ENCODE data around the gene SYT8.

Gene SYT8

DNA sequence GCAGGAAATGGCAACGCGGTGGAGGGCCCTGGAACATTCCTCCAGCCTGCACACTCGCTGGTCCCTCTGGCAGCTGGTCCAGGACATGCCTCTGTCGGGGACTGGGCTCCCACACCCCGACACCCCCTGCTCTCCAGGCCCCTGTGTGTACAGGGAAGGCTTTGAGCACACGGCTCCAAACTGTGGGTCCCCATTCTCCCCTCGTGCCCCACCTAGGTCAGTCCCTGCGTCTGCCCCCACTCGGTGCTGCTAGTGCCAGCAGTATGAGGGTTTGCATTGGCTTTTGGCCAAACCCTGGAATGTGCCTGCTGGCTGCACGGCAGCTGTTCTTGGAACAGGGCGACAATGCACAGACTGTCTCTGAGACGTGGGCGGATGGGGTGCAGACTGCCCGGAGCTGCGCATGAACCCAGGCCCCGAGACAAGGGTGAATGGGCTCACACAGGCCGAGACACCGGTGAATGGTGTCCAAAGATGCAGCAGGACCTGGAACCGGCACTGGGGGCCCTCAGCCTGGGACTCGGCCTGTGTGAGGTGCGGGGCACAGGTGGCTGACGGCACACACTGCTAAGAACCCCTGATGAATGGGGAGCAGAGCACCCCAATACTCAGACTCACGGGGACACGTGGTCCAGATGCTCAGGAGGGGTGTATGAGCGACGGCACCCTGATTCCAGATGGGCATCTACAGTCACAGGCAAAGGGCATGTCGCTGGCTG lies 7.5 kb upstream of the SYT8 start:
- Histone ChIP-seq H3K27ac (ENCODE audit: low read depth, low read length, severe bottlenecking) (no peak overlapping the region), H3K9me3 (ENCODE audit: control insufficient read depth, low read length) (no peaks in the 10 kb centered on the region), H3K4me3 (ENCODE audit: extremely low read depth, insufficient read depth, low read length, poor library complexity, severe bottlenecking) (no peak overlapping the region), H3K36me3 (ENCODE audit: control insufficient read depth, insufficient read depth, low read length) (no peaks in the 10 kb centered on the region), H3K4me1 (ENCODE audit: control insufficient read depth, insufficient read depth, low read length, poor library complexity, severe bottlenecking) (peaks cover 13% of the 10 kb centered on the region)
- WGBS, 2 experiments (ENCODE audit: insufficient coverage in 2 of 2), result 94 to 97% methylated on average over 25 to 26 of the region's 27 CpGs

DNA sequence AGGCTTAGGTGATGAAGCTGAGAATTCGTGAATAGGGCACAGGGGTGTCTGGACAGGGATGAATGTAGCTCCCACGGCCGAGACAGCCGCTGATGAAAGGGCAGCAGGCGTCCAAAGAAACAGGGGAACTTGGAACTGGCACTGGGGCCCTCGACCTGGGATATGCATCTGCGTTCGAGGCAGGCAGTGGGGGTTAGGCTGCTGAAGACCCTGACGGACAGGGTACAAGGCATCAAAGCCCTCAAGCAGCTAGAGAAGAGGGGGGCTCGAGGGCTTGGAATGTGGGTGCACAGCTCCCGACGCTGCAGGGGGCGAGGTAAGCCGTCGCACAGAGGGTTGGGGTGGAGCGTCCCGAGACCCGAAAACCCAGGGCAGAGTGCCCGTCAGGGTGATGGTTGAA lies 6.9 kb upstream of the SYT8 start:
- H3K36me3 ChIP-seq (ENCODE audit: control insufficient read depth, insufficient read depth, low read length), result no peaks in the 10 kb centered on the region
- H3K4me3 ChIP-seq (ENCODE audit: extremely low read depth, insufficient read depth, low read length, poor library complexity, severe bottlenecking), result no peak overlapping the region
- H3K9me3 ChIP-seq (ENCODE audit: control insufficient read depth, low read length), result no peaks in the 10 kb centered on the region
- H3K4me1 ChIP-seq (ENCODE audit: control insufficient read depth, insufficient read depth, low read length, poor library complexity, severe bottlenecking), result peaks cover 13% of the 10 kb centered on the region
- 89 to 94% methylated on average over 16 to 19 of the region's 19 CpGs for WGBS, 2 experiments (ENCODE audit: insufficient coverage in 2 of 2)
- H3K27ac ChIP-seq (ENCODE audit: low read depth, low read length, severe bottlenecking), result no peak overlapping the region

DNA sequence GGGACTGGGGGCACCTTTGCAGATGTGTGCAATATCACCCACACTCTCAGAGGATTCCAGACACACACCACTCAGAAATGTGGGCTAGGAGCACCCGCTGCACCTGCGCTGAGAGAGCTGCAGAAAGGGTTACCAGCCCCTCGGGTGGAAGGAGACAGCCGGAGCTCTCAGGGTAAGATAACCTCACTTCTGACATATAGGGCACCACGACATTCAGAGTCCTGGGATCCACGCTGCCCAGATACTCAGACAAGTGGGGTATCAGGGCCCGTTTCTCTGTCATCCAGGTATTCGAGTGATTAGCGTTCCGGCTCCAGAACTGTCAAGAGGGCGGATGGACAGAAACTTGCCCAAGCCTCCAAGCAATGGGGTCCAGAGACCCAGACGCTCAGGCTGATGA lies 6.2 kb upstream of the SYT8 start:
- peaks cover 13% of the 10 kb centered on the region for H3K4me1 ChIP-seq (ENCODE audit: control insufficient read depth, insufficient read depth, low read length, poor library complexity, severe bottlenecking)
- no peak overlapping the region for H3K27ac ChIP-seq (ENCODE audit: low read depth, low read length, severe bottlenecking)
- no peaks in the 10 kb centered on the region for H3K9me3 ChIP-seq (ENCODE audit: control insufficient read depth, low read length)
- H3K4me3 ChIP-seq (ENCODE audit: extremely low read depth, insufficient read depth, low read length, poor library complexity, severe bottlenecking), result no peak overlapping the region
- H3K36me3 ChIP-seq (ENCODE audit: control insufficient read depth, insufficient read depth, low read length), result no peaks in the 10 kb centered on the region
- 88 to 90% methylated on average over 4 to 11 of the region's 12 CpGs for WGBS, 2 experiments (ENCODE audit: insufficient coverage in 2 of 2)

DNA sequence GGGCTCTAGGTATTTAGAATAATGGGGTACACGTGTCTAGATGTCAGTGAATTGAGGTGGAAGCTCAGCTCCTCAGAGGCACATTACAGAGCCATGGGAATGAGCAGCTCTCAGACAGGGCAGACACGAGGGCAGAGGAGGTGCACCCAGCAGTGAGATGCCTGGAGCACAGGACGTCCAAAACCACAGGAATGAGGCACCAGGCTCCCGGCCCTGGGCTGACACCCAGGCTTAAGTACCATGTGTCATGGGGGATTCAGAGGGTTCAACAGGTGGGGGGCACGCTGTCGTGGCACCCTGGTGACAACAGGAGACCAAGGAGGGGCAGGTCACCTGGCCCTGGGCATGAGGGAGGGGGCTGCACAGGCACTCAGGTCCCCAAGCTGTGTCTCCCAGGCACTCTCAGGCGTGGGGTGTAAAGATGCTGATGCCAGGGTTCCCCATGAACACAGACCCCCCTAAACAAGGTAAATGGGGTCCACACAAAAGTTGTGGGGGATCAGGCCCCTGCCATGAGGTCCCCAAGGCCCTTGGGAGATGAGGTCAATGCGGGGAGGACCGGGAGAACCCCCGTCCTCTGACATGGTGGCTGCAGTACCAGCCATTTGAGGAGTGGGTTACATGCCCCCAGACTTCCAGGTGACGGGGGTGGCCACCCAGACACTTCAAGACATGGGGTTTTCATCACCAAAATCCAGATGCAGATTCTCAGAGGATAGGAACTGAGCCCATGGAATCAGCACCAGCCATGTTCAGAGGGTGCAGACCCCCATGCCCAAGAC lies 5.6 kb upstream of the SYT8 start:
- no peaks in the 10 kb centered on the region for H3K36me3 ChIP-seq (ENCODE audit: control insufficient read depth, insufficient read depth, low read length)
- no peaks in the 10 kb centered on the region for H3K9me3 ChIP-seq (ENCODE audit: control insufficient read depth, low read length)
- H3K4me1 ChIP-seq (ENCODE audit: control insufficient read depth, insufficient read depth, low read length, poor library complexity, severe bottlenecking), result peaks cover 13% of the 10 kb centered on the region
- H3K4me3 ChIP-seq (ENCODE audit: extremely low read depth, insufficient read depth, low read length, poor library complexity, severe bottlenecking), result no peak overlapping the region
- H3K27ac ChIP-seq (ENCODE audit: low read depth, low read length, severe bottlenecking), result no peak overlapping the region
- WGBS, 2 experiments (ENCODE audit: insufficient coverage in 2 of 2), result 75 to 77% methylated on average over 10 to 11 of the region's 11 CpGs

DNA sequence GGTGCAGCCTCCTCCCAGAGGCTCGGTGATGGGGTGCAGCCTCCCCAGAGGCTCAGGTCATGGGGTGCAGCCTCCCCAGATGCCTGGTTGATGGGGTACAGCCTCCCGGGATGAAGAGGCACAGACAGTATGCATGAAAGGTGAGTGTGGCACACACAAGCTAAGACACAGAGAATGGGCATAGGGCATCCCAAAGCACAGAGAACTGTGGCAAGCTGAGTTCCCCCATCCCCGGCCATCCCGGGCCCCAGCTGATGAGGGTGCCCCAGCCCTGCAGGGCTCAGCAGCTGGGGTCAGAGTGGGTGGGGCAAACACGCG lies 4.8 kb upstream of the SYT8 start:
- Histone ChIP-seq H3K4me1 (ENCODE audit: control insufficient read depth, insufficient read depth, low read length, poor library complexity, severe bottlenecking) (peaks cover 13% of the 10 kb centered on the region), H3K27ac (ENCODE audit: low read depth, low read length, severe bottlenecking) (no peak overlapping the region), H3K4me3 (ENCODE audit: extremely low read depth, insufficient read depth, low read length, poor library complexity, severe bottlenecking) (no peak overlapping the region), H3K9me3 (ENCODE audit: control insufficient read depth, low read length) (no peaks in the 10 kb centered on the region), H3K36me3 (ENCODE audit: control insufficient read depth, insufficient read depth, low read length) (no peaks in the 10 kb centered on the region)
- WGBS, 2 experiments (ENCODE audit: insufficient coverage in 2 of 2), result 87% methylated on average over 5 to 6 of the region's 6 CpGs

DNA sequence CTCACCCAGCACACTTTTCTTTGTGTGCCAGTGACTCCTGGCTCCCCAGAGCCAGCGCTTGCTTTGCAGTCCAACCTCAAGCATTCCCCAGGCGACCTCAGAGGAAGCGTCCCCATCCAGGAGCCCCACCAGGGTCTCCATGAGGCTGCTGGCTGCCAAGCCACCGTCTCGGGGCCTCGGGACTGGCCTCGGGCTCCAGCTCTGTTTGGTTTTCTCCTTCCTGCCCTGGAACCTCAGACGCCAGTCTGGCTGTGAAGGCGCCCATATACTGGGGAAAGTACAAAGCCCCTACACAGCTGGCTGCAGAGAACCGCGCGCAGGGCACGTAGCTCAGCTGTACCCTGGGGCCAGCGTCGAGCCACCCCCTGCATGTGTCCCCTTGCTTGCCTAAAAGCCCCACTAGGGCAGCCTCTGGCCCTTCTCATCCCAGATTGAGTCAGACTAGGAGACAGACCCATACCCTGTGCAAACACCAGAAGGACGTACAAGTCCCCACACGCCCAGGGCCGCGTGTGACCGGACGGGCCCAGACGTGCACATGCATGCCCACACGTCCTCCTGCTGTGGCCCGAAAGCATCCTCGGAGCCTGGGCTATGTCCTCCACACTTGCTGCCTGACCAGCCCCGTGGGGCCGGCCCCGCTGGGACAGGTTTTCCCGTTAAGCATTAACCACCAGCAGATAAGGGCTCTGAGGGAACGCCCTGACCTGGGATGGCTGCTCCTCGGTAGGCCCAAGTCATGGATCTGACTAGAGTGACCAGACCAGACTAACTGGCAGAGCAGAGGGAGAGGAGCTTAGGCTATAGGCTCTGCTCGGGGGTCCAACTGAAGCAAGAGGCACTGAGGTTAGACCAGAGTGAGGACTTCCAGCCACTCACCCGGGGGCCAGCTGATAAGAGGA lies 4.2 kb upstream of the SYT8 start:
- Histone ChIP-seq H3K4me1 (ENCODE audit: control insufficient read depth, insufficient read depth, low read length, poor library complexity, severe bottlenecking) (peaks cover 13% of the 10 kb centered on the region), H3K36me3 (ENCODE audit: control insufficient read depth, insufficient read depth, low read length) (no peaks in the 10 kb centered on the region), H3K27ac (ENCODE audit: low read depth, low read length, severe bottlenecking) (no peak overlapping the region), H3K4me3 (ENCODE audit: extremely low read depth, insufficient read depth, low read length, poor library complexity, severe bottlenecking) (no peak overlapping the region), H3K9me3 (ENCODE audit: control insufficient read depth, low read length) (no peaks in the 10 kb centered on the region)
- WGBS, 2 experiments (ENCODE audit: insufficient coverage in 2 of 2), result 88 to 90% methylated on average over 31 to 33 of the region's 33 CpGs

DNA sequence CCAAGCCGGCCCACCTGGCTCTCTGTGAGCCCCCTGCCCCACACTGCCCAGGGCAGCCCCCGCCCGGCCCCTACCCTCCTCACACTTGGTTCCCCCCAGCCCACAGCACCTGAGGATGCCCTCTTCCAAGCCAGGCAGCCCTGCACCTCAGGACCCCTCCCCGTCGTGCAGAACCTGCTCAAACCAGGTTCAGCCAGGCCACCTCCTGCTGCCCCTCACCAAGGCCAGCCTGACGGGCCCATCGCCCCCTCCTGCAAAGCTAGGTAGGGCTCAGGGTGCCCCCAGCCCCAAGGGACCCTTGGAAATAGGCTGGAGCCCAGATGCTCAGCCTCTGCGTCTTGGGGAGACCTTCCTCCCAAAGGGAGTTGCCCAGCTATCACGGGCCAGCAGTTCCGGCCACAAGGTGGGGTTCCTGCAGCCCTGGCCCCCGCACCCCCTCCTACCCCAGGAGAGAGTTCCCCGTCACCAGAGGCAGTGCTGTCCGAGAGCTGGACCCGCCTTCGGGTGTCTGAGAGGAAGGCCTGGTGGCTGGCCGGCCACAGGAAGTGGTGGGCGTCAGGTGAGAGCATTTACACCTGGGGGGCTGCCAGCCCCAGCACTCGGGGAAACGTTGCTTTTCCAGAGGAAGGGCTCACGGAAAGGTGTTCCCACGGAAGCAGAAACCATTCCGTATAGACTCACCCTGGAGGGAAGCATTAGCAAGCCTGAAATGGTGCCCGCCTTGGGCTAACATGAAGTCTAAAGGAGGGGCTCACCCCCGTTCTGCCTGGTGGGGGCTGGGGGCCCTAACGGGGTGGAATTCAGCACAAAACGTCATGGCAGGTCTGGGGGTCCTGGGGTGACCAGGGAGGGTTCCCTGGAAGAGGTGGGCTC lies 3.2 kb upstream of the SYT8 start:
- peaks cover 13% of the 10 kb centered on the region for H3K4me1 ChIP-seq (ENCODE audit: control insufficient read depth, insufficient read depth, low read length, poor library complexity, severe bottlenecking)
- no peaks in the 10 kb centered on the region for H3K9me3 ChIP-seq (ENCODE audit: control insufficient read depth, low read length)
- no peak overlapping the region for H3K27ac ChIP-seq (ENCODE audit: low read depth, low read length, severe bottlenecking)
- H3K4me3 ChIP-seq (ENCODE audit: extremely low read depth, insufficient read depth, low read length, poor library complexity, severe bottlenecking), result no peak overlapping the region
- WGBS, 2 experiments (ENCODE audit: insufficient coverage in 2 of 2), result 75 to 83% methylated on average over 23 of the region's 26 CpGs
- no peaks in the 10 kb centered on the region for H3K36me3 ChIP-seq (ENCODE audit: control insufficient read depth, insufficient read depth, low read length)

DNA sequence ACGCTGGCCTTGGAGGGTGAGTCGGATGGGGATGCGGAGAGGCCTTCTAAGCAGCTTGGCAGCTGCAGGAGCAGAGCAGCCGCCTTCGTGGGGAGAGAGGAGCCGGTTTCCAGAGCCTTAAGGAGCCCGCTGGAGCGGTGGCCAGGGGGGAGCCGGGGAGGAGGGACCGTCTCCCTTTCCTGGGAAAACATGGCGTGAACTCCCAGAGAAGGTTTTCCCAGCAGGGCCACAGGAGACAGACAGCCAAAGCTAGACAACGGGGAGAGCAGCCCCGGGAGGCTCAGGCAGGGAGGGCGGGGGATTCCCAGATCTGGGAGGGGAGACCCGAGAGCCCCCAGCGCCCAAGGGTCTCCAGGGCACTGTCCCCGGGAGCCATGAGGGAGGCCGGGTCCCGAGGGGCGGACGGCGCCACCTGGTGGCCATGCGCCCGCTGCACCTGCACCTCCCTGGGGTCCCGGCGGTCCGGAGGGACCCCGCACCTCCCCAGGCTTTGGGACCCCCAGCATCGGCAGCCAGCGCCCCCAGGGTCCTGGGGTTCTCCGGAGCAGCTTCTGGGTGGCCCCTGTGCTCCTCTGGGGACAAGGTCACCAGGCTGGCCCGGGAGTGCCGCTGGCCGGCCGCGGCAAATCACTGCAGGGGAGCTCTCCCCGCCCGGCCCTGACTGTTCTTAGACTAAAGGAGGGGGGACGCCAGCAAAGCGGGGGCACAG lies 2.4 kb upstream of the SYT8 start:
- Histone ChIP-seq H3K4me3 (ENCODE audit: extremely low read depth, insufficient read depth, low read length, poor library complexity, severe bottlenecking) (no peak overlapping the region), H3K27ac (ENCODE audit: low read depth, low read length, severe bottlenecking) (no peak overlapping the region), H3K9me3 (ENCODE audit: control insufficient read depth, low read length) (no peaks in the 10 kb centered on the region), H3K4me1 (ENCODE audit: control insufficient read depth, insufficient read depth, low read length, poor library complexity, severe bottlenecking) (peaks cover 13% of the 10 kb centered on the region), H3K36me3 (ENCODE audit: control insufficient read depth, insufficient read depth, low read length) (no peaks in the 10 kb centered on the region)
- WGBS, 2 experiments (ENCODE audit: insufficient coverage in 2 of 2), result 16 to 18% methylated on average over 36 to 38 of the region's 40 CpGs

DNA sequence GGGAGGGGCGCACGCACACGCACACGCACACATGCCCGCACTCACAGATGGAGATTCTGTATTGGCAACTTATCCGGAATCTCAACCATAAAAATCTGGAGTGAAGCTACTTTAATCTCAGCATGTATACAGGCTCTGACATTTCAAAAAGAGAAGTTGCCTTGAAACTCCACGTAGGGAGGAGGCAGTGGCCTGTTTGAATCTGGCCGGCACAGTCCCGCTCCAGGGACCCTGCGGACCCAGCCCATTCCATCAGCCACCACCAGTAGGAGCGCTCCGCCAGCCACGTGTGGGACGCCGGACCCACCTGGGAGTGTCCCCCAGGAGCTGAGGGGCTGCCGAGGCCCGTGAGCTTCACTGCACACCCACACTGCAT lies 1.9 kb upstream of the SYT8 start:
- Histone ChIP-seq H3K9me3 (ENCODE audit: control insufficient read depth, low read length) (no peaks in the 10 kb centered on the region), H3K27ac (ENCODE audit: low read depth, low read length, severe bottlenecking) (no peak overlapping the region), H3K4me1 (ENCODE audit: control insufficient read depth, insufficient read depth, low read length, poor library complexity, severe bottlenecking) (peaks cover 14% of the 10 kb centered on the region)

More for the DNA sequence above, 1.9 kb upstream of the SYT8 start:
- no peak overlapping the region for H3K4me3 ChIP-seq (ENCODE audit: extremely low read depth, insufficient read depth, low read length, poor library complexity, severe bottlenecking)
- no peaks in the 10 kb centered on the region for H3K36me3 ChIP-seq (ENCODE audit: control insufficient read depth, insufficient read depth, low read length)
- 54% methylated on average over 16 to 17 of the region's 17 CpGs for WGBS, 2 experiments (ENCODE audit: insufficient coverage in 2 of 2)
